Effector memory CD4-positive, alpha-beta T cell (primary cell): Measurements from ENCODE around the gene CKMT2.

ENCODE experiments used
- DNase-seq, 3 donors: peaks; one replicate each; pipeline ENCODE4 v3.0.0-alpha.2; 2020
- H3K27ac ChIP-seq: 2 replicates; pipeline ENCODE4 v1.7.0; 2013; ENCODE audit warnings: mild to moderate bottlenecking, low read length, moderate library complexity; ENCODE audit not compliant: insufficient read depth, poor library complexity, severe bottlenecking
- H3K27me3 ChIP-seq: replicated peaks from 2 replicates; pipeline ENCODE4 v1.7.0; 2013; ENCODE audit warnings: mild to moderate bottlenecking, low read length; ENCODE audit not compliant: insufficient read depth, control insufficient read depth, poor library complexity, severe bottlenecking
- H3K36me3 ChIP-seq: 2 replicates; pipeline ENCODE4 v1.7.0; 2013; ENCODE audit warnings: mild to moderate bottlenecking, low read length, moderate library complexity; ENCODE audit not compliant: control insufficient read depth, insufficient read depth
- H3K4me1 ChIP-seq: 2 replicates; pipeline ENCODE4 v1.7.0; 2013; ENCODE audit warnings: low read length, mild to moderate bottlenecking; ENCODE audit not compliant: control insufficient read depth, insufficient read depth, poor library complexity, severe bottlenecking
- H3K4me3 ChIP-seq: 2 replicates; pipeline ENCODE4 v1.7.0; 2013; ENCODE audit warnings: low read length, low read depth, mild to moderate bottlenecking; ENCODE audit not compliant: insufficient read depth, poor library complexity, severe bottlenecking
- H3K9me3 ChIP-seq: 2 replicates; pipeline ENCODE4 v1.7.0; 2013; ENCODE audit warnings: mild to moderate bottlenecking, low read length, moderate library complexity; ENCODE audit not compliant: control insufficient read depth

The CKMT2 gene

GRCh38 chr5:81245871-81246235 is 12.7 kb downstream of the CKMT2 start:
- no peaks in the 10 kb centered on the region for H3K9me3 ChIP-seq
- no peak for DNase-seq
- H3K4me3 ChIP-seq: no peak overlapping the region
- H3K27ac ChIP-seq: no peak overlapping the region
- H3K36me3 ChIP-seq: no peaks in the 10 kb centered on the region
- no peaks in the 10 kb centered on the region for H3K27me3 ChIP-seq
- no peaks in the 10 kb centered on the region for H3K4me1 ChIP-seq

DNA sequence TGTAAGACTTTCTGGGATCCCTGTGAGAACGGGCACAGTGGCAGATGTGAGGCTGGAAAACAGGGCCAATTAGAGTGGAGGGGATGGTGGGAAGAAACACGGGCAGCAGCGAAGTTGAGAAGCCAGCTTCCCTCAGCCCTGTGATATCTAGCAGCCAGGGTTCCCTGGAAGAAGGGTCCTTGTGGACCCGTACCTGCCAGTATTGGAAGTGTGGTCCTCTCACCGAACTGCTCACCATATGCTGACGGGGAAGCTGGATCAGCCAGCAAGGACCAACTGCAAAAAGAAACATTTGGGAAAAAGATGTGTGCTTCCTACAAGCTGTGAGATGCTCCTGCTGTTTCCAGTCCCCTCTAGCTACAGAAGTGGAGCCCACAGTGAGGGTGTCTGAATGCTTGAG is 13.6 kb downstream of the CKMT2 start:
- Histone ChIP-seq H3K36me3 (no peaks in the 10 kb centered on the region), H3K4me1 (no peaks in the 10 kb centered on the region), H3K9me3 (no peaks in the 10 kb centered on the region), H3K27ac (no peak overlapping the region), H3K27me3 (no peaks in the 10 kb centered on the region), H3K4me3 (no peak overlapping the region)
- DNase-seq: no peak

GRCh38 chr5:81247441-81247972 is 14.4 kb downstream of the CKMT2 start:
- Histone ChIP-seq H3K36me3 (no peaks in the 10 kb centered on the region), H3K9me3 (no peaks in the 10 kb centered on the region), H3K27ac (no peak overlapping the region), H3K27me3 (no peaks in the 10 kb centered on the region), H3K4me3 (no peak overlapping the region), H3K4me1 (no peaks in the 10 kb centered on the region)
- DNase-seq: no peak

- H3K27ac ChIP-seq: no peak overlapping the region
- H3K36me3 ChIP-seq: peaks cover 4% of the 10 kb centered on the region
- no peak for DNase-seq
- H3K4me1 ChIP-seq: no peaks in the 10 kb centered on the region
- no peaks in the 10 kb centered on the region for H3K9me3 ChIP-seq
- no peak overlapping the region for H3K4me3 ChIP-seq
- no peaks in the 10 kb centered on the region for H3K27me3 ChIP-seq
Measured at GRCh38 chr5:81249240-81249639, 16.1 kb downstream of the CKMT2 start.

- DNase-seq: no peak
- peaks cover 4% of the 10 kb centered on the region for H3K36me3 ChIP-seq
- H3K9me3 ChIP-seq: no peaks in the 10 kb centered on the region
- H3K4me3 ChIP-seq: no peak overlapping the region
- no peaks in the 10 kb centered on the region for H3K27me3 ChIP-seq
- no peak overlapping the region for H3K27ac ChIP-seq
- H3K4me1 ChIP-seq: no peaks in the 10 kb centered on the region
Measured at GRCh38 chr5:81250004-81250403, 16.9 kb downstream of the CKMT2 start.

- Histone ChIP-seq H3K36me3 (peaks cover 4% of the 10 kb centered on the region), H3K27ac (no peak overlapping the region), H3K27me3 (no peaks in the 10 kb centered on the region), H3K9me3 (no peaks in the 10 kb centered on the region), H3K4me1 (no peaks in the 10 kb centered on the region), H3K4me3 (no peak overlapping the region)
- DNase-seq: no peak
Measured at GRCh38 chr5:81251922-81252321, 18.8 kb downstream of the CKMT2 start.

GRCh38 chr5:81252904-81253303 is 19.8 kb downstream of the CKMT2 start:
- Histone ChIP-seq H3K36me3 (peaks cover 4% of the 10 kb centered on the region), H3K27me3 (no peaks in the 10 kb centered on the region), H3K4me3 (no peak overlapping the region), H3K4me1 (no peaks in the 10 kb centered on the region), H3K27ac (no peak overlapping the region), H3K9me3 (no peaks in the 10 kb centered on the region)
- no peak for DNase-seq

DNA sequence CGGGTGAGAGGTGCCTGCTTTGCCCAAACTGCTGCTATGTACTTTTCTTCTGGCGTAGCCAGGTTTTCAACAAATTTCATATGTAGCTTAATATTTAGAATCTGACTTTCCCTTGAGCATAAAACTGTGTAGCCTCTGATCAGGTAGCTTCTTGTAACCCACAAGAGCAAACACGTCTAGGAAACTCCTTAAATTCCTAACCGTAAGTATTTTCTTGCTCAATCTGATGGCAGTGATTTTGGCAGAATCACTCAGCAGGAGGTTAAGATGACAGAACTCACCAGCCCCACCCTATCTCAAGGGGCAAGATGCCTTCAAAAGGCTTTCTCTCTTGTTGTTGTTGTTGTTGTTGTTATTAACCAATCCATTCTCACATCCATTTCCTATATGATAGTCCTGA is 20.8 kb downstream of the CKMT2 start:
- no peaks in the 10 kb centered on the region for H3K27me3 ChIP-seq
- no peaks in the 10 kb centered on the region for H3K9me3 ChIP-seq
- H3K27ac ChIP-seq: no peak overlapping the region
- DNase-seq: no peak
- H3K36me3 ChIP-seq: peaks cover 4% of the 10 kb centered on the region
- H3K4me1 ChIP-seq: no peaks in the 10 kb centered on the region
- H3K4me3 ChIP-seq: no peak overlapping the region

DNA sequence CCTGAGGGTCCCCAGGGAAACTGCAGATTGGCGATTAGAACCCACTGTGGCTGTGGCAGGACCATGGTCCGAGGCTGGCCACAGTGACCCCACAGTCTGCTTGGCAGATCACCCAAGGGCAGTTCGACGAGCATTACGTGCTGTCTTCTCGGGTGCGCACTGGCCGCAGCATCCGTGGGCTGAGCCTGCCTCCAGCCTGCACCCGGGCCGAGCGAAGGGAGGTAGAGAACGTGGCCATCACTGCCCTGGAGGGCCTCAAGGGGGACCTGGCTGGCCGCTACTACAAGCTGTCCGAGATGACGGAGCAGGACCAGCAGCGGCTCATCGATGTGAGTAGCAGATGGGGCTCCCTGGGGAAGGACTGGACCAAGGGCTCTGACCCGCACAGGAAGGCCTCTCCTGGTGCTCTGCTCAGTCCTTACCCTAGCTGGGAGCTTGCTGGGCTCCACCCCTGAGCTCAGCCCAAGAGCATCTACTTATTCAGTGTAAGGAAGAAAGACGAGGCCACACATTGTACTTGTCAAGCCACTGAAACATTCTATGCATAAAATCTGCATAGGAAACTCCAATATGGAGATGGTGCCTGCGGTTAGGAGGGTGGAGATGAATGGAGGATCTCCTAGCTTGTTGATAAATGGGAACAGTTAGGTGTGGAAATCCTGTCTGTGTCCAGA is 21.9 kb downstream of the CKMT2 start:
- Histone ChIP-seq H3K4me3 (no peak overlapping the region), H3K36me3 (peaks cover 4% of the 10 kb centered on the region), H3K4me1 (no peaks in the 10 kb centered on the region), H3K9me3 (no peaks in the 10 kb centered on the region), H3K27me3 (no peaks in the 10 kb centered on the region), H3K27ac (no peak overlapping the region)
- no peak for DNase-seq

GRCh38 chr5:81256766-81257165 is 23.6 kb downstream of the CKMT2 start:
- no peaks in the 10 kb centered on the region for H3K27me3 ChIP-seq
- DNase-seq: no peak
- no peak overlapping the region for H3K4me3 ChIP-seq
- H3K36me3 ChIP-seq: peaks cover 4% of the 10 kb centered on the region
- no peaks in the 10 kb centered on the region for H3K9me3 ChIP-seq
- H3K4me1 ChIP-seq: no peaks in the 10 kb centered on the region
- H3K27ac ChIP-seq: no peak overlapping the region
